Kidney capillary endothelial cell (primary cell): ENCODE data around the gene DACH2.

Experiments
- DNase-seq: peaks from one replicate; pipeline ENCODE4 v3.0.0-alpha.2; 2018; ENCODE audit warnings: low spot score

DACH2 gene

DNA sequence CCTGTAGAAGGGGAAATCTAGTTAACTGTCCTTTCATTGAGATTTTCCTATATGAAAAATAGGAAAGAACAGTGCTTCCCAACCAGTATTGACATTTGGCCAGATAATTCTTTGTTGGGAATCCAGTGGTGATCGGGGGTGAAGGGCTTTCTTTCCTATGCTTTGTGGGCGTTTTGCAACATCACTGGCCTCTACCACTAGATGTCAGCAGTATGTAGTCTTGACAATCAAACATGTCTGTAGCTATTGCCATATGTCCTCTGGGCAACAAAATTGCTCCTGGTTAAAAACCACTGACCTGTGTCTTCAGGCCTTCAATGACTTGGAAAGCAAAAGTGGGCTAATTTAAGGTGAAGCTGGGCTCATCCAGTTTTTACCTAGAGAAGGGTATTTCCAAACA lies 658.5 kb downstream of the DACH2 start:
- no peak for DNase-seq

GRCh38 chrX:86809651-86810050 lies 661.4 kb downstream of the DACH2 start:
- no peak for DNase-seq

DNA sequence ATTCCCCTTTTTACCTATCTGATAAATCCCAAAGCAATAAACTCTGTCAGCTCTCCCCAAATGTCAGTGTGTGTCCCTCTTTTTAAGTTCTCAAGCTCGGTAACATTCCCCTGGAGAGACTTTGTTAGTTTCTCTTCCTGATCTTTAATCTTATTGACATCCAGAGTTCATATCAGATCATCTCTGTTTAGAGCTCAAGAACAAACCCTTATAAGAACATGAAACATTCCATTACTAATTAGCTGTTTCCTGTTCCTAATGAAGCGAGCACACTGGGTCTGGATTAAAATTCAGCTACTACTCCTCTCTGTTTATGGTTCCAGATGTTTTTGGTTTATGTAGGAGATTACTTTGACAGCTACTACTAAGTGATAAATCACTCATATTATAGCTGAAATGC lies 681.5 kb downstream of the DACH2 start:
- DNase-seq, result no peak

GRCh38 chrX:86830685-86831084 lies 682.4 kb downstream of the DACH2 start:
- DNase-seq, result no peak

- no peak for DNase-seq
Measured at GRCh38 chrX:86845101-86845500, 696.9 kb downstream of the DACH2 start.
